HEK293T (cell line): ENCODE results near the gene NLRP7.

Experiments used
- ELF4 ChIP-seq: fragments of 450-650 bp; IDR thresholded peaks from 2 replicates; pipeline ENCODE4 v1.6.1; 2017; ENCODE audit warnings: antibody characterized with exemption
- SP1 ChIP-seq: fragments of 450-650 bp; IDR thresholded peaks from 2 replicates; pipeline ENCODE4 v1.6.1; 2017
- SUZ12 ChIP-seq: fragments of 450-650 bp; IDR thresholded peaks from 2 replicates; pipeline ENCODE4 v1.6.1; 2016; ENCODE audit warnings: mild to moderate bottlenecking

DNA sequence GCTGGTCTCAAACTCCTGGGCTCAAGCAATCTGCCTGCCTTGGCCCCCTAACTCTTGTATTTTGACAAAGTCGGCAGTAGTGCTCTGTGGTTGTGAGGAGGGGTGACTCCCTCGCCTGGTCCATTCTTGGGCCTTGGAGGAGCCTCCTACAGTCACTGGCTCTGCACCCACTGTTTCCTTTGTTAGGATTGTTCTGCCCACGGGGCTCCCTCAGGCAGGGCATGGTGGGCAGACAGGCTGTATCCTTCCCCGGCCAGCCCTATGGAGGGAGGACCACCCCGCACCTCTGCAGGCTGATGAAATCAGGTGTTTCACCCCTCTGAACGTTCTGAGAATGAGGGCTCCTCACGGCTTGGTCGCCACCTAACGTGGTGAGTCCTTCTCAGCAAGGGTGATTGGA is 64.1 kb downstream of the NLRP7 start:
- TF ChIP-seq SUZ12 (no peak), SP1 (no peak), ELF4 (no peak)
